Activated CD8-positive, alpha-beta memory T cell treated with anti-CD3 and anti-CD28 coated beads for 36 hours (primary cell): ENCODE measurements around the gene UNKL. TPM values are rescaled to one million over a fixed set of nuclear protein-coding genes. Genes with fewer than 3 reads are reported as not detected.
"Not testable (repeated sequence)": the region's sequence is repeated elsewhere in the genome, so short reads cannot be mapped to it uniquely, and the experiment has no call there.

Experiments
- CTCF ChIA-PET: fragments of 350-600 bp; sonication (Branson Sonifier 250); formaldehyde crosslinking; loops from one replicate; lab custom pipeline; 2021; ENCODE audit warnings: antibody characterized with exemption; lab: Charles Lee
- POLR2A ChIA-PET: fragments of 350-600 bp; sonication (Branson Sonifier 250); formaldehyde crosslinking; loops from one replicate; lab custom pipeline; 2021; ENCODE audit warnings: antibody characterized with exemption; lab: Charles Lee
- total RNA-seq, 2 experiments: library from RNA; stranded (reverse); gene quantifications; one replicate each; pipeline ENCODE4 v1.2.3, GENCODE V29; 2021

Gene UNKL
- total RNA-seq, 2 experiments from 2014 or later, result 35.7 to 36.0 TPM

GRCh38 chr16:1338119-1338730, 76.3 kb downstream of the UNKL start:
- ChIA-PET POLR2A (no interaction called here), CTCF (interaction anchor here (0.8 to 1.9 kb wide), 3 partner anchors 9 to 26 kb away, joined by 3 to 6 read pairs (median 3); no protein-coding TSS in a partner anchor)

GRCh38 chr16:1337486-1337885, 77.0 kb downstream of the UNKL start:
- CTCF ChIA-PET, result interaction anchor here (0.8 to 1.9 kb wide), 3 partner anchors 10 to 25 kb away, joined by 3 to 6 read pairs (median 3); no protein-coding TSS in a partner anchor
- POLR2A ChIA-PET, result interaction anchor here (0.5 kb wide), 1 partner anchor 1122 kb away, joined by 6 read pairs; no protein-coding TSS in a partner anchor

- POLR2A ChIA-PET, result no interaction called here
- CTCF ChIA-PET, result interaction anchor here (1.0 kb wide), 1 partner anchor 8 kb away, joined by 3 read pairs; no protein-coding TSS in a partner anchor
These were observed 77.9 kb downstream of the UNKL start for GRCh38 chr16:1336619-1337018.

GRCh38 chr16:1335996-1336395, 78.5 kb downstream of the UNKL start:
- CTCF ChIA-PET, result interaction anchor here (1.0 to 1.5 kb wide), 2 partner anchors 9 to 27 kb away, joined by 3 to 4 read pairs; no protein-coding TSS in a partner anchor
- POLR2A ChIA-PET, result interaction anchor here (0.5 kb wide), 1 partner anchor 81 kb away, joined by 3 read pairs; no protein-coding TSS in a partner anchor

- ChIA-PET CTCF (interaction anchor here (0.5 to 1.5 kb wide), 4 partner anchors 10 to 65 kb away, joined by 3 to 6 read pairs (median 4); no protein-coding TSS in a partner anchor), POLR2A (interaction anchor here (0.5 to 0.9 kb wide), 2 partner anchors 11 to 81 kb away, joined by 3 read pairs; no protein-coding TSS in a partner anchor)
These were observed 79.1 kb downstream of the UNKL start for GRCh38 chr16:1335211-1335971.

GRCh38 chr16:1334739-1335138, 79.8 kb downstream of the UNKL start:
- POLR2A ChIA-PET, result interaction anchor here (0.9 kb wide), 1 partner anchor 12 kb away, joined by 3 read pairs; no protein-coding TSS in a partner anchor
- CTCF ChIA-PET, result interaction anchor here (0.5 to 1.5 kb wide), 3 partner anchors 29 to 65 kb away, joined by 4 to 6 read pairs (median 4); no protein-coding TSS in a partner anchor

- POLR2A ChIA-PET, result no interaction called here
- CTCF ChIA-PET, result interaction anchor here (0.6 to 1.2 kb wide), 4 partner anchors 8 to 33 kb away, joined by 3 to 6 read pairs (median 3); no protein-coding TSS in a partner anchor
These were observed 80.4 kb downstream of the UNKL start for GRCh38 chr16:1333854-1334700.

GRCh38 chr16:1333149-1333812, 81.2 kb downstream of the UNKL start, which contains the start of gene BAIAP3:
BAIAP3 (plus strand) TSS chr16:1333645; CDS start chr16:1338550, 4,905 bp downstream.
- CTCF ChIA-PET, result interaction anchor here (0.6 to 1.6 kb wide), 5 partner anchors 9 to 228 kb away, joined by 3 to 4 read pairs (median 3); no protein-coding TSS in a partner anchor
- POLR2A ChIA-PET, result no interaction called here

- POLR2A ChIA-PET, result interaction anchor here (0.8 kb wide), 1 partner anchor 10 kb away, joined by 3 read pairs; no protein-coding TSS in a partner anchor
- CTCF ChIA-PET, result interaction anchor here (0.9 to 1.6 kb wide), 4 partner anchors 9 to 229 kb away, joined by 3 to 4 read pairs (median 3); no protein-coding TSS in a partner anchor
These were observed 81.8 kb downstream of the UNKL start for GRCh38 chr16:1332618-1333148.

- CTCF ChIA-PET, result interaction anchor here (0.9 to 1.6 kb wide), 4 partner anchors 10 to 229 kb away, joined by 3 to 4 read pairs (median 3); no protein-coding TSS in a partner anchor
- POLR2A ChIA-PET, result interaction anchor here (0.8 kb wide), 1 partner anchor 11 kb away, joined by 3 read pairs; no protein-coding TSS in a partner anchor
These were observed 82.5 kb downstream of the UNKL start for GRCh38 chr16:1331712-1332617.

GRCh38 chr16:1330931-1331711, 83.4 kb downstream of the UNKL start:
- CTCF ChIA-PET, result interaction anchor here (1.0 to 1.3 kb wide), 2 partner anchors 15 to 366 kb away, joined by 3 to 5 read pairs; no protein-coding TSS in a partner anchor
- POLR2A ChIA-PET, result no interaction called here

- POLR2A ChIA-PET, result no interaction called here
- CTCF ChIA-PET, result interaction anchor here (0.9 to 1.4 kb wide), 5 partner anchors 12 to 366 kb away, joined by 3 to 6 read pairs (median 5); no protein-coding TSS in a partner anchor
These were observed 84.1 kb downstream of the UNKL start for GRCh38 chr16:1330260-1330914.

- CTCF ChIA-PET, result interaction anchor here (1.4 kb wide), 1 partner anchor 35 kb away, joined by 5 read pairs; no protein-coding TSS in a partner anchor
- POLR2A ChIA-PET, result not testable (repeated sequence)
These were observed 85.5 kb downstream of the UNKL start for GRCh38 chr16:1328961-1329360.

GRCh38 chr16:1328136-1328535, 86.4 kb downstream of the UNKL start:
- CTCF ChIA-PET, POLR2A ChIA-PET: not testable (repeated sequence)

GRCh38 chr16:1327619-1327947, 86.9 kb downstream of the UNKL start:
- ChIA-PET CTCF (interaction anchor here (0.6 to 1.2 kb wide), 2 partner anchors 10 to 89 kb away, joined by 3 to 4 read pairs; no protein-coding TSS in a partner anchor), POLR2A (no interaction called here)
